A549 (cell line): ENCODE results near the gene RIN2.

Source experiments
- CEBPB ChIP-seq, 2 experiments: fragments of >200 bp in 1 of 2; sonication (Bioruptor Twin) in 1 of 2; formaldehyde crosslinking in 1 of 2; IDR thresholded peaks; 2 replicates each; pipeline ENCODE4 v1.6.1; 2012 to 2016
- CTCF ChIP-seq: fragments of >200 bp; sonication (Bioruptor Twin); formaldehyde crosslinking; IDR thresholded peaks from 3 replicates; pipeline ENCODE4 v1.5.1; 2016
- GATA3 ChIP-seq: IDR thresholded peaks from 2 replicates; pipeline ENCODE4 v1.6.1; 2012; ENCODE audit warnings: borderline replicate concordance
- HOXB5 ChIP-seq: fragments of 250-450 bp; sonication (Bioruptor Pico); IDR thresholded peaks from 2 replicates; pipeline ENCODE4 v1.5.0; 2020; ENCODE audit warnings: mild to moderate bottlenecking, moderate library complexity
- JUNB ChIP-seq: fragments of >200 bp; sonication (Bioruptor Twin); formaldehyde crosslinking; IDR thresholded peaks from 2 replicates; pipeline ENCODE4 v1.6.1; 2016
- KDM1A ChIP-seq: fragments of 200-600 bp; sonication (generic); IDR thresholded peaks from 2 replicates; pipeline ENCODE4 v1.6.1; 2016; ENCODE audit warnings: low read depth, mild to moderate bottlenecking
- KDM5A ChIP-seq: fragments of 200-600 bp; sonication (generic); IDR thresholded peaks from 2 replicates; pipeline ENCODE4 v1.6.1; 2016; ENCODE audit warnings: antibody characterized with exemption, mild to moderate bottlenecking
- MAX ChIP-seq: IDR thresholded peaks from 2 replicates; pipeline ENCODE4 v1.6.1; 2012
- POLR2A ChIP-seq: IDR thresholded peaks from 2 replicates; pipeline ENCODE4 v1.6.1; 2012; ENCODE audit warnings: mild to moderate bottlenecking, low read length
- RAD21 ChIP-seq, 2 experiments: fragments of >200 bp in 1 of 2; sonication (Bioruptor Twin) in 1 of 2; formaldehyde crosslinking in 1 of 2; IDR thresholded peaks in 1 of 2; conservative IDR thresholded peaks in 1 of 2; 2 replicates in 1 of 2; 3 replicates in 1 of 2; pipeline ENCODE4 v1.6.1; 2012 to 2018; ENCODE audit warnings: inconsistent platforms in 1 of 2
- REST ChIP-seq: fragments of 200-600 bp; sonication (generic); IDR thresholded peaks from 2 replicates; pipeline ENCODE4 v1.6.1; 2016; ENCODE audit warnings: antibody characterized with exemption, mild to moderate bottlenecking, moderate library complexity

DNA sequence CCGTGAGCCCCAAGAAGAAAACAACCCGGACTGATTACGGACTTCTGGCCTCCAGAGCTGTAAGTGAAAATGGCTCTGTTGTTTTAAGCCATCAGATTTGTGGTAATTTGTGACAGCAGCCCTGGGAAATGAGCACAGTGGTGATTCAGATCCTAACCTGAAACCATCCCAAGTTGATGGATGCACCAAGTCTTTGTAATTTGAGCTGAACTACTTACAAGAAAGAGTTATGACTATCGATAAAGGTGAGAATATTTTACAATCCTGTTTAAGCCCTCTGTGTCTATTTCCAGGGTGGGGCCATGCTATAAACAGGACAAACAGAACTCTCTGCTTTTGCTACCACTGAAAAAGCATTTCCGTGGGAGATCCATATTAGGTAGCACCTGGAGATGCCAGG lies 19.1 kb upstream of the RIN2 start:
- no peak for TF ChIP-seq RAD21 (conservative IDR thresholded peaks at IDR 0.05 in 1 of 2, IDR thresholded peaks at IDR 0.05 in 1 of 2)
- no peak for TF ChIP-seq CTCF
- no peak for TF ChIP-seq KDM5A
- no peak for TF ChIP-seq GATA3
- no peak for TF ChIP-seq CEBPB (IDR thresholded peaks at IDR 0.05)
- TF ChIP-seq KDM1A = no peak
- TF ChIP-seq REST = no peak
- no peak for TF ChIP-seq MAX
- no peak for TF ChIP-seq HOXB5 (CRISPR knock-in tag)
- no peak for TF ChIP-seq JUNB
- no peak for TF ChIP-seq POLR2A
